Bronchial epithelial cell (primary cell): ENCODE results near the gene CSF3. TPM values are rescaled to one million over a fixed set of nuclear protein-coding genes. Genes with fewer than 3 reads are reported as not detected.
A peak's percentile ranks its signal among the peaks of the same experiment; 100 is the strongest.

Source experiments
- DNase-seq: peaks from one replicate; pipeline ENCODE4 v3.0.0-alpha.2; 2010; ENCODE audit warnings: low read depth
- FAIRE-seq: peaks from 2 replicates; lab custom pipeline; 2011; peaks lifted over from hg19 to GRCh38; lab: Jason Lieb, UNC
- H3K27me3 ChIP-seq: 2 replicates; pipeline ENCODE4 v1.5.1; 2011; ENCODE audit warnings: low read length; ENCODE audit not compliant: control insufficient read depth, insufficient read depth
- H3K36me3 ChIP-seq: 2 replicates; pipeline ENCODE4 v1.5.1; 2011; ENCODE audit warnings: low read length; ENCODE audit not compliant: control insufficient read depth, insufficient read depth
- H3K4me3 ChIP-seq: 2 replicates; pipeline ENCODE4 v1.5.1; 2011; ENCODE audit warnings: mild to moderate bottlenecking, low read depth, low read length, control low read depth
- CTCF ChIP-seq: IDR thresholded peaks from 2 replicates; pipeline ENCODE4 v1.5.1; 2011; ENCODE audit warnings: mild to moderate bottlenecking, moderate library complexity, low read length, control low read depth, inconsistent platforms; ENCODE audit not compliant: insufficient read depth, severe bottlenecking
- total RNA-seq: library from RNA; depleted of rRNA; stranded (reverse); fragments of >200 nt; gene quantifications from 2 replicates; pipeline ENCODE4 v1.2.1, GENCODE V29; 2014

CSF3 gene
- total RNA-seq, 1 donor from 2014 or later: under 0.01 TPM

DNA sequence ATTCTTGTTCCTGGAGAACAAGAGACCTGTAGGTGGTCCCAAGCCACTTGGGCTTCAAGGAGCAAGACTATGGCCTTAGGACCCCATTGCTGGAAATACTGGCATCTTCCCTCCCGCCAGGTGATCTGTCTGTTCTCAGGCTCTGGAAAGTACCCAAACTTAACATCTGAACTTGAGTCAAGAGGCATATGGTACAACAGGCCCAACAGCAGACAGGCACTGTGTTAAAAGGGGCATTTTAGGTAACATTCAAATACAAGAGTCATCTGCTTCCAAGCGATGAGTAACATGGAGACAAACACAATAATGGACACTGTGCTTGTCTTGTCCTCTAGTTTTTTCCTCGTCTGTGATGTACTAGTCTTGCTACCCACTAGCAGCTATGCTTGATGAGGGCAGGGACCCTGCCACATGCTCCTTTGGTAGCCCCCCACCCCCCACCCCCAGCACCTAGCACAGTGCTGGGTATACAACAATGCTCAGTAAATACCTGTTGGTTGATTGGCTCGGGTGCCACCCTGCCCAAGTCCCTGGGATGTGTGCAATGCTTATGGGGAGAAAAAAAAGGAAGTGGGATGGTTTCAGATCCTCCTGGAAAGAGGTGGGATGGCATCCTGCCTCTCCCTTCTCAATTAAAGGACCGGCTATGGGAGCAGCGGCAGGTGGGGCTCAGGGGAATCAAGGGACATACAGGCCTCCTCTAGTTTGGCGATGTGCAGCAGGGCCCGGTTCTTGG, 19.4 kb downstream of the CSF3 start:
- FAIRE-seq: peak; percentile 43

DNA sequence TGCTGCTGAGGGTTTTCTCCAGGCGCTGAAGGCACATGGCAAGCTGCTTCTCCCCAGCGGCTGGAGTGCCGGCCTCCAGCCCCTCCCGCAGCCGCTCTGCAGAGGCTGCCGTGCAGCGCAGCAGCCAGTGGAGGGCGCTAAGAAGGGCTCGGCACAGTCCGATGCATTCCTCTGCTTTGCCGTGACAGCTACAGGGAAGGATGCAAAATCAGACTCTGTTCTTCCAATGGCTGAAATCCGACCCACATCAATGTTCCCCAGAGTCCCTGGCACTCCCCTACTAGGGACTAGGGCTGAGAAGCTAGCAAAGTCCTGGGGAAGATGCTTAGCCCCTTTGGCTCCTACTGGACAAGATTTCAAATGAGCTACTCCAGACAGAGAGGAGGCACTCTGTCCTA, 19.9 kb downstream of the CSF3 start:
- Histone ChIP-seq H3K27me3 (no peaks in the 10 kb centered on the region), H3K4me3 (no peak overlapping the region), H3K36me3 (peaks cover 32% of the 10 kb centered on the region)
- DNase-seq: no peak
- TF ChIP-seq CTCF: peak; percentile 75
- no peak for FAIRE-seq

More for the DNA sequence above, 19.4 kb downstream of the CSF3 start:
- no peak overlapping the region for H3K4me3 ChIP-seq
- no peak for DNase-seq
- H3K27me3 ChIP-seq: no peaks in the 10 kb centered on the region
- TF ChIP-seq CTCF: no peak
- H3K36me3 ChIP-seq: peaks cover 33% of the 10 kb centered on the region

DNA sequence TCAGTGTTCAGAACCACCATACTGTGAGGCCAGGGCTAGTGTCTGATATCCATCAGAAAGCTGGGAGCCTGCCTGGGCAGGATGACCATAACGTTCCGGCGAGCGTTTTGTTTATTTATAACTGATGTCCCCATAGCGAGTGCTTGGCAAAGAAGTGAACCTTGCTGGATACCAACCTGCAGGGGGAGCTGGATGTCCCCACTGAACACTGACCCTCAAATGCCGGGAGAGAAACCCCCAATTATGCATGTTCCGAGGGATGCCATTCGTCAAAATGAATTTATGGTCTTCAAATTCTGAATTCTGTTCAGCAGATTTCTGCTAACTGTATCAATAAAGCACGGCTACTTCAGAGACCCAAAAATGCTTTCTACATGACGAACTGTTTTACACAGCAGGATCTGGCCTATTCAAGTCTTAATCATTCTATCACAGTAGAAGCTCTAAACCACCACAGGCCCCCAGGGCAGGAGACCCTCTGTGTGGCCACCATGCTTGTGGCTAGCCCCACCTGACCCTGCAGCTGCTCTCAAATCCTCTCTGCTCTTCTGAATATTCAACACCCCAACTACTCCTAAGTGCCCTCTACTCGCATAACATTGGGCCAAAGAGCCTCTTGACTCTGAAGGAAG, 23.8 kb downstream of the CSF3 start:
- TF ChIP-seq CTCF: peak; percentile 78
- DNase-seq: peak; percentile 47
- Histone ChIP-seq H3K27me3 (no peaks in the 10 kb centered on the region), H3K36me3 (peaks cover 12% of the 10 kb centered on the region), H3K4me3 (no peak overlapping the region)
- no peak for FAIRE-seq

- no peak for TF ChIP-seq CTCF
- peaks cover 1% of the 10 kb centered on the region for H3K36me3 ChIP-seq
- FAIRE-seq (no peak), DNase-seq (no peak)
- no peak overlapping the region for H3K4me3 ChIP-seq
- no peaks in the 10 kb centered on the region for H3K27me3 ChIP-seq
Measured at GRCh38 chr17:40041196-40041595, 26.0 kb downstream of the CSF3 start.

DNA sequence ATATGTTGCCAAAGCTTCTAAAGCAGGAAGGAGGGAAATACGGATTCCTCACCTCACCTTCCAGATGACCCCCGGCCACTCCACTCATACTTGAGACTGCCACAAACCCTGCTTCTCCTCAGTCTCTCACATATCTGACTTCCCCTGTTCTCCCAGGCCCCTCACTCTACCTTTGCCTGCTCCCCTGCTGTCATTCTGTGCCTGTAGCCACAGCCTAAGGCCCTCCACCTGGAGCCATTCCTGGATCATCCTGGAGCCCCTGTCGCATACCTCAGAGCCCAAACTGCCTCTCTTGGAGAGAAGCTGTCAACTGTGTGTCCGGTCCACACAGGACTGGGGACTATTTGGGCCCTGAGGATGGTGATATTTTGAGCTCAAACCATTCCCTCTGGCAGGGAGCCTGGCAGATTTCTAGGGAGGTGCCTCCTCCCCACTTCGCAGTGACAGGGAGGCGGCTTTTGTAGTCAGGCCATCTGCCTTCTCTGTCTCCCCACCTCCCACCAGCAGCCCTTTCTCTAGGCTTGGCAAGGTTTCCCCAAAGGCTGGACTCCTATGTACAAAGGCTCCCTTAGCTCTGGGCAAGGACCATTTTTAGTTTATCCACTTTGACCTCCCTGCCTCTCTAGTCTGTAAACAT, 41.3 kb downstream of the CSF3 start:
- no peak for FAIRE-seq
- no peak for TF ChIP-seq CTCF
- no peaks in the 10 kb centered on the region for H3K27me3 ChIP-seq
- no peak for DNase-seq
- H3K36me3 ChIP-seq: no peaks in the 10 kb centered on the region
- no peak overlapping the region for H3K4me3 ChIP-seq
